Activated CD4-positive, CD25-positive, alpha-beta regulatory T cell (primary cell): ENCODE measurements around the gene PFN4.

Experiments
- DNase-seq, 4 experiments: peaks; one replicate each; lab custom pipeline; 2025; lab: John Stamatoyannopoulos, UW

Gene PFN4

GRCh38 chr2:24077879-24078278, 45.3 kb downstream of the PFN4 start:
- DNase-seq = no peak

GRCh38 chr2:24077535-24077877, 45.6 kb downstream of the PFN4 start:
- DNase-seq = no peak

- DNase-seq = peak in 1 of 4 experiments; percentile 12
Measured at GRCh38 chr2:24076849-24077534, 46.1 kb downstream of the PFN4 start.

- DNase-seq = peak; percentile 97 to 99 (median 98)
Measured at GRCh38 chr2:24075915-24076848, 47.0 kb downstream of the PFN4 start, which contains the start of gene SF3B6. Gene SF3B6, minus strand, starts transcription at chr2:24076326. Its CDS starts 97 bp downstream, at chr2:24076229.

GRCh38 chr2:24075259-24075658, 47.9 kb downstream of the PFN4 start:
- DNase-seq = no peak

- no peak for DNase-seq
Measured at GRCh38 chr2:24073816-24074215, 49.3 kb downstream of the PFN4 start.

GRCh38 chr2:24072259-24072658, 50.9 kb downstream of the PFN4 start:
- no peak for DNase-seq

GRCh38 chr2:24065341-24065740, 57.8 kb downstream of the PFN4 start:
- no peak for DNase-seq
